Measurements from ENCODE around the gene PNMA6E.

Gene PNMA6E

DNA sequence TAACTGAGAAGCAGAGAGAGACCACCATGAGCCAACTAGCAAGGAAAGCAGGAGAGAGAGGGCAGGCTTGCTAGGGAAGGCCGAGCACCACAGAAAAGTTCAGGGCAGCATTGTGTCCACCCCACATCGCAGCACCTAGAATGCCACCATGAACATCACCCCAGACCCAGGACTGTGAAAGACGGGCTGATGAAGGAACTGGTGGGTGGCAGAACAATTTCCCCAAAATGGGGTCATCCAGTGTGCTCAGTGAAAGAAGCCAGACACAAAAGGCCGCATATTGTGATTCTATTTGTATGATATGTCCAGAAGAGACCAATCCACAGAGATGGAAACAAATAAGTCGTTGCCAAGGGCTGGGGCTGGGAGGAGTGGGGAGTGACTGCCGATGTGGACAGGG lies 16.8 kb downstream of the PNMA6E start:
- no peak for DNase-seq (ENCODE audit: low spot score)

- no peak for DNase-seq (ENCODE audit: low spot score)
Measured at GRCh38 chrX:153382563-153383482, 18.3 kb downstream of the PNMA6E start.

GRCh38 chrX:153381684-153382532 lies 19.2 kb downstream of the PNMA6E start:
- no peak for DNase-seq (ENCODE audit: low spot score)

- no peak for DNase-seq (ENCODE audit: low spot score)
Measured at GRCh38 chrX:153380691-153381090, 20.5 kb downstream of the PNMA6E start.

DNA sequence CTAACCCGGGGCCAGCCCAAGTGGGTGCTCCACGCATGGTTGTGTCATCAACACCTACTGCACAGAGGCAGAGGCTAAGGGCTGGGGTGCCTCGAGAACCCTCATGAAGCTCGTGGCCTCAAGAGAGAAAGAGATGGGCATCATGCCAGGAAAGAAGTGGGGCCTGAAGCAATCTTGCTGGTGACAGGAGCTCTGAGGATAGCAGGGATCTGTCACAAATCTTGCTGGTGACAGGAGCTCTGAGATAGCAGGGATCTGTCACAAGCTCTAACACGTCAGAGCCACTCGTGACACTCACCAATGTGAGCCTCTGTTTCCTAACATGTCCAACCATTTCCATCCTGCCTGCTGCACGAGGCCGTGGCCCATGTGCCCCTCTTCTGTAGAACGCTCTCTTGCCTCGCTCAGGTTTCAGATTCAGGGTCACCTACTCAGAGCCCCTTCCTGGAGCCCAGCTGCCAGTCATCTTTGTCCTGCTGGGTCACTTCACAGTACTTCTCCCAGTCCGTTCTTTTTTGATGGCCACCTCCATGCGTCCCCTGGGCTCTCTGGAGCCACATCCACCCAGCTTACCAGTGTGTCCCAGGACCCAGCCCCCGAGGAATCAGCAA lies 21.1 kb downstream of the PNMA6E start:
- DNase-seq (ENCODE audit: low spot score) = no peak

GRCh38 chrX:153379508-153379907 lies 21.6 kb downstream of the PNMA6E start:
- DNase-seq (ENCODE audit: low spot score) = no peak

DNA sequence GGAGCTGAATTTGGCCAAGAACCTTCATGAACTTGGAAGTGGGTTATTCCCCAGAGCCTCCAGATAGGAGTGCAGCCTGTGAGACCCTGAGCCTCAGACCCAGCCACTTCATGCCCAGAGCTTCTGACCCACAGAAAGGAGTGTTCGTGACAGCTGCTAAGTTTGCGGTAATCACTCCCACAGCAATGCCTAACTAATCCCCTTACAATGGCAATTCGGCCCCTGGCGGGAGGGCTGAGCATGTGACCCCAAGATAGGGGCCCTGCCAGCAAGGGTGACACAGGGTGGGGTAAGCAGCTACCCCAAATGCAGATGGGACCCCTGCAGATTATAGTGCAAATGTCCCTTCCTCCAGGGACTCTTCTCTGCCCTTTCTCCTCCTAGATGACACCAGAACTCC lies 22.5 kb downstream of the PNMA6E start:
- no peak for DNase-seq (ENCODE audit: low spot score)

GRCh38 chrX:153377727-153378126 lies 23.4 kb downstream of the PNMA6E start:
- no peak for DNase-seq (ENCODE audit: low spot score)

DNA sequence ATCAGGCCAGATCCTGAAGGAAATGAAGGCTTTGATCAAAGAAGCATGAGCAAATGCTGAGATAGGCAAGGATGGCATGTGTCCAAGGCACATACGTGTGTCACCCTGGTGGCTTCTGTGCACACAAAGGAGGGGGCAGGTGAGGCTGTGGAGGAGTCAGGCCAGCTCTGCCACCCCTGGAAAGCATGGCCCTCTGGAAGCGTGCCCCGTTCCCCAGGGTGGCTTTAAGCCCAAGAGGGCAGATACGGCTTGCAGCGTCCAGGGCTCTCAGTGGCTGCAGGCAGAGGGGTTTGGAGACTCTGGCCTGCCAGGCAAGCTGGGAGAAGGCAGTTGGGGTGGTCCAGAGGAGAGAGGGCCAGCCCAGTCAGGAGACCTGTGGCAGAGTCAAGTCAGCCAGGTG lies 25.6 kb downstream of the PNMA6E start:
- no peak for DNase-seq (ENCODE audit: low spot score)

DNA sequence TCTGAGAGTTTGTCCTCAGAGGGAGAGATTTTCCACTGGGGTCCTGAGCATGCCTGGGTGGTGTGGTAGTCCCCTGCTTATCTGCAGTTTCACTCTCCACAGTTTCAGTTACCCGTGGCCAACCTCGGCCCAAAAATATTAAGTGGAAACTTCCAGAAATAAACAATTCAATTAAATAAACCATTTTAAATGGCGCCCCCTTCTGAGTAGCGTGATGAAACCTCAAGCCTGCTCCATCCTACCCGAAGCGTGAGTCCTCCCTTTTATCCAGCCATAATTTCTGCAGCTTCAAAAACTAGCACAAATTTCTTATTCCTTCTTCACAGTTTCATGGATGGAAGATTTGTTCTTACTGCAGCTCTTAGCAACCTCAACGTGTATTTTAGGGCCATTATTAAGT lies 26.7 kb downstream of the PNMA6E start:
- DNase-seq (ENCODE audit: low spot score) = no peak

- no peak for DNase-seq (ENCODE audit: low spot score)
Measured at GRCh38 chrX:153372949-153373348, 28.2 kb downstream of the PNMA6E start.

DNA sequence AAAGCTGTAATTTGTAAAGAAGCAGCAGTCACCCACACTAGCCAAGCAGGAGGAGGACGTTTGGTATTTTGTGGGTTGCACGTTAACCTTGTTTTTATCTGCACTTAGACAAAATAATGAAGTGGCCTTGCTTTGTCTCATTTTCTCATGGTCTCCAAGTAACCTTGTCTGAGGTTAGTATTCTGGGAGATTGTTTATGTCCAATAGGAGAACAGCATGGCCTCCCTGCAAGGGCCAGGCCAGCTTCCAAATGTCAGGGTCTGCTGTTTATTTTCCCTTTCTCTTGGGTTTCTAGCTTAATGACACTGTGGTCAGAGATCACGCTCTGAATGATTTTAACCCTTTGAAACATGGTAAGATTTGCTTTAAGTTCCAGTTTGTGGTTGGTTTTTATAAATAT lies 29.9 kb downstream of the PNMA6E start:
- no peak for DNase-seq (ENCODE audit: low spot score)

DNA sequence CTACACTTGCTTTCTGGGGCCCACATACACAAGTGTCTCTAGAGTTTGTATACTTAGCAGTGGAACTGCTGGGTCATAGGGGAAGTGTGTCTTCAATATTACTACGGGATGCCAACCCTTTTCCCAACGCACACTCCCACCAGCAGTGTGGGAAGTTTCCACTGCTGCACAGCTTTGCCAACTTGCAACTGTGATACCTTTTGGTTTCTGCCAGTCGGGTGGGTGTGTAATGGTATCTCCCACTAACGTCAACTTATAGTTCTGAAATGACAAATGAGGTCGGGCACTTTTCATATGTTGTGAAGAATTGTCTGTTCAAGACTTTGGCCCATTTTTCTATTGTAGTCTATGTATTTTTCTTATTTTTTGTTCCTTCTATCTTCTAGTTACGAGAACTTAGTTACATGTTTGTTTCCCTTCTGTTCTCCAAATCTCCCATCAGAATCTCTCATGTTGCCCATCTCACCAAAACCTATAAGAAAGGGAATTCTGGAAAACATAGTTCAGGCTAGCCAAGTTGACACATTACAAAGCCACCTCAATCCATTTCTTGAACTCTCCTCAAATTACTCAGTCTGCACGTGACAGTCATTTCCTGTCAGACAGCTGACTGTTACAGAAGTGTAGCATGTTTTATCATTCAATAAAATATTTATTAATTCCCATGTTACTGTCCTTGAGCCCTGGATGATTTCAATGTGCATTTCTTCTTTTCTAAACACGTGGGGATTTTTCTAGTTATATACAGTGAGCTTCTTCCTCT lies 30.7 kb downstream of the PNMA6E start:
- DNase-seq (ENCODE audit: low spot score) = no peak

DNA sequence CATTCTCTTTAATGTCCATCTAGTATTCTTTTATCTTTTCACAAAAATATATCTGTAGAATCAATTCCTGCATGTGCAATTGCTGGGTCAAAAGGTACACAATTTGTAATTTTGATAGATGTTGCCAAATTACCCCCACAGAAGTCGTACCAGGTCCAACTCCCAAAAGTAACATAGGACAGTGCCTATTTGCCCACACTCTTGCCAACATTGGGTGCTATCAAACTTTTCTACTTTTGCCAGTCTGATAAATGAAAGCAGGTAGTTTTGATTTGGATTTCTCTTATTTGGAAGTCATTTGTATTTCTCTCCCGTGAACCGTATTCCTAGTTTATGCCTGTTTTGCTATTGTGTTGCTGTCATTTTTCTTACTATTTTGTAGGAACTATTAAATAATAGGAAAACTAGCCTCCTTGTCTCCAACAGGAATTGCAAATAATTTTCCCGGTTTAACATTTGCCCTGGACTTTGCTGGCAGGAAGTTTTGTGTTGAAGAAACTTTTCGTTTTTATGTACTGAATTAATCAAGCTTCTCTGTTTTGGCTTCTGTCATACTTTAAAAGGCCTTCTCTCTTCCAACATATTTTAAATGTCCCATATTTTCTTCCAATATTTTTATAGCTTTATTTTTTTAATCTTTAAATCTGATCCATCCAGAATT lies 34.1 kb downstream of the PNMA6E start:
- no peak for DNase-seq (ENCODE audit: low spot score)

GRCh38 chrX:153366119-153366518 lies 35.0 kb downstream of the PNMA6E start:
- DNase-seq (ENCODE audit: low spot score) = no peak

GRCh38 chrX:153365670-153366069 lies 35.5 kb downstream of the PNMA6E start:
- DNase-seq (ENCODE audit: low spot score) = no peak

GRCh38 chrX:153361781-153362397 lies 39.3 kb downstream of the PNMA6E start:
- DNase-seq (ENCODE audit: low spot score) = no peak

DNA sequence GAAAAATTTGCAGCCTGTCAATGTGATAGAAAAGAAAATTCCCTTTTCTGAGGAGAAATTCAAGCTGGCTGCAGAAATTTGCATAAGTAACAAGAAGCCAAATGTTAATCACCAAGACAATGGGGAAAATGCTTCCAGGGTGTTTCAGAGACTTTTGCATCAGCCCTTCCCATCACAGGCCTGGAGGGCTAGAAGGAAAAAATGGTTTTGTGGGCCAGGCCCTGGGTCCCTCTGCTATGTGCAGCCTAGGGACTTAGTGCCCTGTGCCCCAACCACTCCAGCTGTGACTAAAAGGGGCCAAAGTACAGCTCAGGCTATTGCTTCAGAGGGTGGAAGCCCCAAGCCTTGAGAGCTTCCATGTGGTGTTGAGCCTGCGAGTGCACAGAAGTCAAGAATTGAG lies 43.3 kb downstream of the PNMA6E start:
- DNase-seq (ENCODE audit: low spot score) = no peak

- DNase-seq (ENCODE audit: low spot score) = no peak
Measured at GRCh38 chrX:153353416-153353815, 47.7 kb downstream of the PNMA6E start.

GRCh38 chrX:153352858-153353257 lies 48.3 kb downstream of the PNMA6E start:
- no peak for DNase-seq (ENCODE audit: low spot score)

DNA sequence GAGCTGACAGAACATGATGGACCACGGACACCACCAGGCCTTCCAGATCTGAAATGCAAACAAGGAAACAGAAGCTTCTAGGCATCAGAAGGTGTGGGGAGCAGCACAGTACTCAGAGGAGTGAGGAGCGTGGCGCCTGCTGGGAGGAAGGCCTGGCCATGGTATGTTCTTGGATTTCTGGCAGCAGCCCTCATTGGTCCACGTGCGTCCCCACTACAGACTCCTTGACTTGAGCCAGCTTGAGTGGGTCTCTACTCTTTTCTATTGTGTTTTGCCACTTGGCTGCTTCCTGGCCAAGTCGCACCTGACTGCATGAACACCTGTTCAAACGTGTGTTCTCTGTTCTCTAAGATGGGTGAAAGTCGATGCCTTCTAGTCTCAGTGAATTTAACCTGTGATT lies 49.2 kb downstream of the PNMA6E start:
- DNase-seq (ENCODE audit: low spot score) = no peak

Data from putamen (tissue), 1 donor.